ENCODE data around the gene TNRC6A. TPM values are rescaled to one million over a fixed set of nuclear protein-coding genes. Genes with fewer than 3 reads are reported as not detected.

The TNRC6A gene
- total RNA-seq, 1 experiment from 2014 or later = 84.8 TPM

- Histone ChIP-seq H3K27ac (no peak overlapping the region), H3K4me3 (no peak overlapping the region), H3F3A (ENCODE audit: insufficient read depth, low read depth) (peaks cover 4% of the 10 kb centered on the region; the same call in 1 of the 2 replicates), H3K9me3 (ENCODE audit: insufficient read depth, low read depth) (peaks cover 7% of the 10 kb centered on the region; the same call in 1 of the 2 replicates), H4K20me1 (ENCODE audit: insufficient read depth) (no peaks in the 10 kb centered on the region), H3K36me3 (ENCODE audit: low read depth) (no peaks in the 10 kb centered on the region), H3K9me2 (ENCODE audit: insufficient read depth) (no peaks in the 10 kb centered on the region), H2AFZ (no peak overlapping the region), H3K4me1 (replicated peaks; ENCODE audit: insufficient read depth) (no peaks in the 10 kb centered on the region), H3K4me2 (no peak overlapping the region), H3K27me3 (ENCODE audit: insufficient read depth, low read depth) (no peaks in the 10 kb centered on the region), H3K79me2 (ENCODE audit: low read depth) (no peaks in the 10 kb centered on the region)
- intact Hi-C loops (cut with micrococcal nuclease; ENCODE audit: unreplicated experiment) = no loop called here
- POLR2A ChIA-PET (ENCODE audit: unreplicated experiment) = no interaction called here
- TF ChIP-seq EZH2 (IDR thresholded peaks at IDR 0.05; ENCODE audit: low read depth) (no peak), CTCF (conservative IDR thresholded peaks at IDR 0.05) (no peak)
- CTCF ChIA-PET = no interaction called here
- no TSS peak for BruUV-seq (replicated peaks)
- DNase-seq = no peak
Observed at GRCh38 chr16:24713379-24713778, 16.1 kb upstream of the TNRC6A start.

- intact Hi-C loops (cut with micrococcal nuclease; ENCODE audit: unreplicated experiment) = no loop called here
- Histone ChIP-seq H3K79me2 (ENCODE audit: low read depth) (no peaks in the 10 kb centered on the region), H3K4me1 (replicated peaks; ENCODE audit: insufficient read depth) (no peaks in the 10 kb centered on the region), H4K20me1 (ENCODE audit: insufficient read depth) (no peaks in the 10 kb centered on the region), H3K36me3 (ENCODE audit: low read depth) (no peaks in the 10 kb centered on the region), H3K9me2 (ENCODE audit: insufficient read depth) (no peaks in the 10 kb centered on the region), H3K4me2 (no peak overlapping the region), H3K27me3 (ENCODE audit: insufficient read depth, low read depth) (no peaks in the 10 kb centered on the region), H3K27ac (no peak overlapping the region), H2AFZ (no peak overlapping the region), H3K4me3 (no peak overlapping the region), H3K9me3 (ENCODE audit: insufficient read depth, low read depth) (peaks cover 7% of the 10 kb centered on the region; the same call in 1 of the 2 replicates), H3F3A (ENCODE audit: insufficient read depth, low read depth) (peaks cover 6% of the 10 kb centered on the region; the same call in 1 of the 2 replicates)
- DNase-seq = no peak
- ChIA-PET CTCF (no interaction called here), POLR2A (ENCODE audit: unreplicated experiment) (no interaction called here)
- TF ChIP-seq EZH2 (IDR thresholded peaks at IDR 0.05; ENCODE audit: low read depth) = no peak
- TF ChIP-seq CTCF (conservative IDR thresholded peaks at IDR 0.05) = no peak
- no TSS peak for BruUV-seq (replicated peaks)
Observed at GRCh38 chr16:24717411-24717810, 12.0 kb upstream of the TNRC6A start.

DNA sequence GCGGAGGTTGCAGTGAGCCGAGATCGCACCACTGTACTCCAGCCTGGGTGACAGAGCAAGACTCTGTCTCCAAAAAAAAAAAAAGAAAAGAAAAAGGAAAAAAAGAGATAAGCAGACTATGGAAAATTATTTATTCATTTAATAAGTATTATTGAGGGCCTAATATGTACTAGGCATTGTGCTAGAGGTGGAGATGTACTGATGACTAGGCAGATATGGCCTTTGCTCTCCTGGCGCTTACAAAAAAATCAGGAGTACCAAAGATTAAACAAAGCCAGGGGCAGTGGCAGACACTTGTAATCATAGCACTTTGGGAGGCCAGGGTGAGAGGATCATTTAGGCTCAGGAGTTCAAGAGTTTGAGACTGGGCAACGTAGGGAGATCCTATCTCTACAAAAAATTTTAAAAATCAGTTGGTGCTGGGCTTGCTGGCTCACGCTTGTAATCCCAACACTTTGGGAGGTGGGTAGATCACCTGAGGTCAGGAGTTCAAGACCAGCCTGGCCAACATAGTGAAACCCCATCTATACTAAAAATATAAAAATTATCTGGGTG is 10.4 kb upstream of the TNRC6A start:
- no peak overlapping the region for H2AFZ ChIP-seq
- H3K9me2 ChIP-seq (ENCODE audit: insufficient read depth) = no peaks in the 10 kb centered on the region
- no peak overlapping the region for H3K4me2 ChIP-seq
- TF ChIP-seq EZH2 (IDR thresholded peaks at IDR 0.05; ENCODE audit: low read depth) (no peak), CTCF (conservative IDR thresholded peaks at IDR 0.05) (no peak)
- no peaks in the 10 kb centered on the region for H4K20me1 ChIP-seq (ENCODE audit: insufficient read depth)
- H3K4me1 ChIP-seq (replicated peaks; ENCODE audit: insufficient read depth) = peaks cover 13% of the 10 kb centered on the region
- no TSS peak for BruUV-seq (replicated peaks)
- peaks cover under 1% of the 10 kb centered on the region; the same call in 1 of the 2 replicates for H3K9me3 ChIP-seq (ENCODE audit: insufficient read depth, low read depth)
- ChIA-PET CTCF (no interaction called here), POLR2A (ENCODE audit: unreplicated experiment) (no interaction called here)
- H3K27me3 ChIP-seq (ENCODE audit: insufficient read depth, low read depth) = no peaks in the 10 kb centered on the region
- no peak for DNase-seq
- intact Hi-C loops (cut with micrococcal nuclease; ENCODE audit: unreplicated experiment) = no loop called here
- H3F3A ChIP-seq (ENCODE audit: insufficient read depth, low read depth) = peaks cover 16% of the 10 kb centered on the region
- H3K79me2 ChIP-seq (ENCODE audit: low read depth) = no peaks in the 10 kb centered on the region
- no peaks in the 10 kb centered on the region for H3K36me3 ChIP-seq (ENCODE audit: low read depth)
- no peak overlapping the region for H3K4me3 ChIP-seq
- no peak overlapping the region for H3K27ac ChIP-seq
